HEK293 (cell line): Measurements from ENCODE around the gene SVOPL.

ENCODE experiments used
- CTCF ChIA-PET: fragments of 350-600 bp; formaldehyde crosslinking; extraction: SDS; loops from one replicate; lab custom pipeline; 2021; ENCODE audit warnings: antibody characterized with exemption; lab: Yijun Ruan, JAX
- POLR2A ChIA-PET: fragments of 300-600 bp; formaldehyde crosslinking; extraction: SDS; loops from one replicate; lab custom pipeline; 2020; ENCODE audit warnings: antibody characterized with exemption, inconsistent platforms; lab: Yijun Ruan, JAX
- H3K27ac ChIP-seq: fragments of 200-500 bp; sonication (Bioruptor generic); 2 replicates; pipeline ENCODE4 v1.5.1; 2014; ENCODE audit warnings: low read depth, low read length, control low read depth, inconsistent platforms; ENCODE audit errors: extremely low read depth
- H3K36me3 ChIP-seq, 2 experiments: fragments of 200-500 bp in 1 of 2; sonication (Bioruptor generic) in 1 of 2; 1 replicate in 1 of 2; 2 replicates in 1 of 2; pipeline ENCODE4 v1.5.1; 2014 to 2017; ENCODE audit warnings: inconsistent platforms in 2 of 2, low read length in 2 of 2; ENCODE audit not compliant: control insufficient read depth in 2 of 2, insufficient read depth in 1 of 2
- H3K4me1 ChIP-seq: fragments of 200-500 bp; sonication (Bioruptor generic); 2 replicates; pipeline ENCODE4 v1.5.1; 2014; ENCODE audit warnings: mild to moderate bottlenecking, low read length, inconsistent platforms; ENCODE audit not compliant: control insufficient read depth, insufficient read depth
- H3K4me3 ChIP-seq: 2 replicates; pipeline ENCODE4 v1.5.1; 2011; ENCODE audit warnings: low read depth, mild to moderate bottlenecking, control low read depth, low read length, moderate library complexity
- H3K9me3 ChIP-seq: fragments of 200-500 bp; sonication (Bioruptor generic); 2 replicates; pipeline ENCODE4 v1.5.1; 2014; ENCODE audit warnings: low read depth, low read length, inconsistent platforms; ENCODE audit not compliant: control insufficient read depth, insufficient read depth
- FEZF1 ChIP-seq: fragments of 450-650 bp; formaldehyde crosslinking; IDR thresholded peaks from 2 replicates; pipeline ENCODE4 v1.5.1; 2016; ENCODE audit warnings: missing biosample characterization, missing genetic modification characterization
- GFI1B ChIP-seq: fragments of 450-650 bp; formaldehyde crosslinking; IDR thresholded peaks from 2 replicates; pipeline ENCODE4 v1.5.1; 2016; ENCODE audit warnings: missing biosample characterization, missing genetic modification characterization
- KLF9 ChIP-seq: fragments of 450-650 bp; formaldehyde crosslinking; IDR thresholded peaks from 2 replicates; pipeline ENCODE4 v1.5.1; 2016; ENCODE audit warnings: missing biosample characterization, missing genetic modification characterization, low read depth
- YY1 ChIP-seq: fragments of 450-650 bp; formaldehyde crosslinking; IDR thresholded peaks from 2 replicates; pipeline ENCODE4 v1.5.1; 2018; ENCODE audit warnings: missing biosample characterization, missing genetic modification characterization
- ZBTB20 ChIP-seq: fragments of 450-650 bp; formaldehyde crosslinking; IDR thresholded peaks from 2 replicates; pipeline ENCODE4 v1.5.1; 2016; ENCODE audit warnings: missing biosample characterization, missing genetic modification characterization
- ZBTB8A ChIP-seq: fragments of 450-650 bp; formaldehyde crosslinking; IDR thresholded peaks from 2 replicates; pipeline ENCODE4 v1.5.1; 2016; ENCODE audit warnings: missing biosample characterization, missing genetic modification characterization
- ZNF121 ChIP-seq: fragments of 450-650 bp; formaldehyde crosslinking; IDR thresholded peaks from 2 replicates; pipeline ENCODE4 v1.5.1; 2016; ENCODE audit warnings: missing biosample characterization, missing genetic modification characterization
- ZNF138 ChIP-seq: fragments of 450-650 bp; formaldehyde crosslinking; IDR thresholded peaks from 2 replicates; pipeline ENCODE4 v1.5.1; 2016; ENCODE audit warnings: missing biosample characterization, missing genetic modification characterization, borderline replicate concordance
- ZNF221 ChIP-seq: fragments of 450-650 bp; formaldehyde crosslinking; IDR thresholded peaks from 2 replicates; pipeline ENCODE4 v1.5.1; 2017; ENCODE audit warnings: missing biosample characterization, missing genetic modification characterization, borderline replicate concordance
- ZNF223 ChIP-seq: fragments of 450-650 bp; formaldehyde crosslinking; IDR thresholded peaks from 2 replicates; pipeline ENCODE4 v1.5.1; 2016; ENCODE audit warnings: missing biosample characterization, missing genetic modification characterization
- ZNF292 ChIP-seq: fragments of 450-650 bp; formaldehyde crosslinking; IDR thresholded peaks from 2 replicates; pipeline ENCODE4 v1.5.1; 2016; ENCODE audit warnings: low read depth, missing biosample characterization, missing genetic modification characterization, borderline replicate concordance
- ZNF335 ChIP-seq: fragments of 450-650 bp; formaldehyde crosslinking; conservative IDR thresholded peaks from 2 replicates; pipeline ENCODE4 v1.5.1; 2016; ENCODE audit warnings: missing biosample characterization, missing genetic modification characterization
- ZNF350 ChIP-seq: fragments of 450-650 bp; formaldehyde crosslinking; IDR thresholded peaks from 2 replicates; pipeline ENCODE4 v1.5.0; 2017; ENCODE audit warnings: missing biosample characterization, mild to moderate bottlenecking, missing genetic modification characterization
- ZNF366 ChIP-seq: fragments of 450-650 bp; formaldehyde crosslinking; conservative IDR thresholded peaks from 2 replicates; pipeline ENCODE4 v1.5.1; 2016; ENCODE audit warnings: missing biosample characterization, missing genetic modification characterization
- ZNF548 ChIP-seq: fragments of 450-650 bp; formaldehyde crosslinking; IDR thresholded peaks from 2 replicates; pipeline ENCODE4 v1.5.1; 2016; ENCODE audit warnings: missing biosample characterization, missing genetic modification characterization
- ZNF596 ChIP-seq: fragments of 450-650 bp; IDR thresholded peaks from 2 replicates; pipeline ENCODE4 v1.5.0; 2018; ENCODE audit warnings: missing biosample characterization, mild to moderate bottlenecking, missing genetic modification characterization, moderate library complexity
- ZNF624 ChIP-seq: fragments of 450-650 bp; formaldehyde crosslinking; IDR thresholded peaks from 2 replicates; pipeline ENCODE4 v1.5.1; 2017; ENCODE audit warnings: missing biosample characterization, missing genetic modification characterization
- ZNF658 ChIP-seq: fragments of 450-650 bp; formaldehyde crosslinking; IDR thresholded peaks from 2 replicates; pipeline ENCODE4; 2016; ENCODE audit warnings: missing biosample characterization, missing genetic modification characterization
- ZNF76 ChIP-seq: fragments of 450-650 bp; formaldehyde crosslinking; IDR thresholded peaks from 2 replicates; pipeline ENCODE4; 2016; ENCODE audit warnings: low read depth, missing biosample characterization, missing genetic modification characterization, borderline replicate concordance
- ZSCAN30 ChIP-seq: fragments of 450-650 bp; IDR thresholded peaks from 2 replicates; pipeline ENCODE4 v1.5.1; 2018; ENCODE audit warnings: missing biosample characterization, mild to moderate bottlenecking, missing genetic modification characterization, moderate library complexity
- TF ChIP-seq, protein P1 (sequence below): fragments of 450-650 bp; formaldehyde crosslinking; IDR thresholded peaks from 2 replicates; pipeline ENCODE4 v1.5.1; 2016; ENCODE audit warnings: missing biosample characterization, missing genetic modification characterization, borderline replicate concordance
- TF ChIP-seq, protein P2 (sequence below): fragments of 450-650 bp; formaldehyde crosslinking; IDR thresholded peaks from 2 replicates; pipeline ENCODE4 v1.5.1; 2016; ENCODE audit warnings: missing biosample characterization, missing genetic modification characterization
- TF ChIP-seq, protein P3 (sequence below): fragments of 450-650 bp; formaldehyde crosslinking; IDR thresholded peaks from 2 replicates; pipeline ENCODE4 v1.5.1; 2017; ENCODE audit warnings: missing biosample characterization, missing genetic modification characterization
- TF ChIP-seq, protein P4 (sequence below): fragments of 450-650 bp; formaldehyde crosslinking; IDR thresholded peaks from 2 replicates; pipeline ENCODE4 v1.5.1; 2017; ENCODE audit warnings: missing biosample characterization, missing genetic modification characterization

SVOPL gene

DNA sequence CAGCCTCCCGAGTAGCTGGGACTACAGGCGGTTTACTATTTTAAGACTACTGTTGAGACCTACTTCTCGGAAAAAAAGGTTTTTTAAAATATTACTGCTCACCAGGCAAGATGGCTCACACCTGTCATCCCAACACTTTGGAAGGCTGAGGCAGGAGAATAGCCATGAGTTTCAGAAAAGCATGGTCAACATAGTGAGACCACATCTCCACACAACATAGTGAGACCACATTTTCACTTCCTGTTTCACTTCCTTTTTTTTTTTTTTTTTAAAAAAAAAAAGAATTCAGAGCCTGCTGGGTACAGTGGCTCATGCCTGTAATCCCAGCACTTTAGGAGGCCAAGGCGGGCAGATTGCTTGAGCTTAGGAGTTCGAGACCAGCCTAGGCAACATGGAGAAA lies 46.5 kb downstream of the SVOPL start (continued):
- TF ChIP-seq, protein P1, sequence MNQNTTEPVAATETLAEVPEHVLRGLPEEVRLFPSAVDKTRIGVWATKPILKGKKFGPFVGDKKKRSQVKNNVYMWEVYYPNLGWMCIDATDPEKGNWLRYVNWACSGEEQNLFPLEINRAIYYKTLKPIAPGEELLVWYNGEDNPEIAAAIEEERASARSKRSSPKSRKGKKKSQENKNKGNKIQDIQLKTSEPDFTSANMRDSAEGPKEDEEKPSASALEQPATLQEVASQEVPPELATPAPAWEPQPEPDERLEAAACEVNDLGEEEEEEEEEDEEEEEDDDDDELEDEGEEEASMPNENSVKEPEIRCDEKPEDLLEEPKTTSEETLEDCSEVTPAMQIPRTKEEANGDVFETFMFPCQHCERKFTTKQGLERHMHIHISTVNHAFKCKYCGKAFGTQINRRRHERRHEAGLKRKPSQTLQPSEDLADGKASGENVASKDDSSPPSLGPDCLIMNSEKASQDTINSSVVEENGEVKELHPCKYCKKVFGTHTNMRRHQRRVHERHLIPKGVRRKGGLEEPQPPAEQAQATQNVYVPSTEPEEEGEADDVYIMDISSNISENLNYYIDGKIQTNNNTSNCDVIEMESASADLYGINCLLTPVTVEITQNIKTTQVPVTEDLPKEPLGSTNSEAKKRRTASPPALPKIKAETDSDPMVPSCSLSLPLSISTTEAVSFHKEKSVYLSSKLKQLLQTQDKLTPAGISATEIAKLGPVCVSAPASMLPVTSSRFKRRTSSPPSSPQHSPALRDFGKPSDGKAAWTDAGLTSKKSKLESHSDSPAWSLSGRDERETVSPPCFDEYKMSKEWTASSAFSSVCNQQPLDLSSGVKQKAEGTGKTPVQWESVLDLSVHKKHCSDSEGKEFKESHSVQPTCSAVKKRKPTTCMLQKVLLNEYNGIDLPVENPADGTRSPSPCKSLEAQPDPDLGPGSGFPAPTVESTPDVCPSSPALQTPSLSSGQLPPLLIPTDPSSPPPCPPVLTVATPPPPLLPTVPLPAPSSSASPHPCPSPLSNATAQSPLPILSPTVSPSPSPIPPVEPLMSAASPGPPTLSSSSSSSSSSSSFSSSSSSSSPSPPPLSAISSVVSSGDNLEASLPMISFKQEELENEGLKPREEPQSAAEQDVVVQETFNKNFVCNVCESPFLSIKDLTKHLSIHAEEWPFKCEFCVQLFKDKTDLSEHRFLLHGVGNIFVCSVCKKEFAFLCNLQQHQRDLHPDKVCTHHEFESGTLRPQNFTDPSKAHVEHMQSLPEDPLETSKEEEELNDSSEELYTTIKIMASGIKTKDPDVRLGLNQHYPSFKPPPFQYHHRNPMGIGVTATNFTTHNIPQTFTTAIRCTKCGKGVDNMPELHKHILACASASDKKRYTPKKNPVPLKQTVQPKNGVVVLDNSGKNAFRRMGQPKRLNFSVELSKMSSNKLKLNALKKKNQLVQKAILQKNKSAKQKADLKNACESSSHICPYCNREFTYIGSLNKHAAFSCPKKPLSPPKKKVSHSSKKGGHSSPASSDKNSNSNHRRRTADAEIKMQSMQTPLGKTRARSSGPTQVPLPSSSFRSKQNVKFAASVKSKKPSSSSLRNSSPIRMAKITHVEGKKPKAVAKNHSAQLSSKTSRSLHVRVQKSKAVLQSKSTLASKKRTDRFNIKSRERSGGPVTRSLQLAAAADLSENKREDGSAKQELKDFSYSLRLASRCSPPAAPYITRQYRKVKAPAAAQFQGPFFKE (tag by site-specific recombination): no peak
- no peak for TF ChIP-seq ZNF138
- TF ChIP-seq, protein P2, sequence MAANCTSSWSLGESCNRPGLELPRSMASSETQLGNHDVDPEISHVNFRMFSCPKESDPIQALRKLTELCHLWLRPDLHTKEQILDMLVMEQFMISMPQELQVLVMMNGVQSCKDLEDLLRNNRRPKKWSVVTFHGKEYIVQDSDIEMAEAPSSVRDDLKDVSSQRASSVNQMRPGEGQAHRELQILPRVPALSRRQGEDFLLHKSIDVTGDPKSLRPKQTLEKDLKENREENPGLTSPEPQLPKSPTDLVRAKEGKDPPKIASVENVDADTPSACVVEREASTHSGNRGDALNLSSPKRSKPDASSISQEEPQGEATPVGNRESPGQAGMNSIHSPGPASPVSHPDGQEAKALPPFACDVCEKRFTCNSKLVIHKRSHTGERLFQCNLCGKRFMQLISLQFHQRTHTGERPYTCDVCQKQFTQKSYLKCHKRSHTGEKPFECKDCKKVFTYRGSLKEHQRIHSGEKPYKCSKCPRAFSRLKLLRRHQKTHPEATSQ (tag by site-specific recombination): no peak
- no peak for TF ChIP-seq ZNF121
- no peak for TF ChIP-seq ZNF548 (tag by site-specific recombination)
- TF ChIP-seq ZSCAN30 (tag by site-specific recombination): no peak
- no peak for TF ChIP-seq ZNF76 (tag by site-specific recombination)
- TF ChIP-seq GFI1B (tag by site-specific recombination): no peak

DNA sequence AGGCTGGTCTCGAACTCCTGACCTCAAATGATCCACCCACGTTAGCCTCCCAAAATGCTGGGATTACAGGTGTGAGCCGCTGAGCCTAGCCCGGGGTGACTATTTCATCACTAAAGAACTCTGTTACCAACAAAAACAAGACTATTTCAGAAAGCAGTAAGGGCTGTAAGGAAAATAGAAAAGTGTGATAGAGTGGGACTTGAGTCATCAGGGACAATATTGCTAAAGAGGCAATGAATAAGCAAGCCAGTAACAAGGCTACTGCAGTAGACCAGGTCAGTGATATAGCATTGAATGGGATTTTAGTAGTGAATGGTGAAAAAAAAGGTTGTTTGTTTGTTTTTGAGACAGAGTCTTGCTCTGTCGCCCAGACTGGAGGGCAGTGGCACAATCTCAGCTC lies 51.7 kb downstream of the SVOPL start:
- H3K36me3 ChIP-seq: no peaks in the 10 kb centered on the region
- no peaks in the 10 kb centered on the region for H3K9me3 ChIP-seq
- POLR2A ChIA-PET: no interaction called here
- CTCF ChIA-PET: interaction anchor here (0.6 kb wide), 1 partner anchor 147 kb away, joined by 4 read pairs; no protein-coding TSS in a partner anchor
- H3K4me1 ChIP-seq: no peaks in the 10 kb centered on the region
- TF ChIP-seq, protein P3, sequence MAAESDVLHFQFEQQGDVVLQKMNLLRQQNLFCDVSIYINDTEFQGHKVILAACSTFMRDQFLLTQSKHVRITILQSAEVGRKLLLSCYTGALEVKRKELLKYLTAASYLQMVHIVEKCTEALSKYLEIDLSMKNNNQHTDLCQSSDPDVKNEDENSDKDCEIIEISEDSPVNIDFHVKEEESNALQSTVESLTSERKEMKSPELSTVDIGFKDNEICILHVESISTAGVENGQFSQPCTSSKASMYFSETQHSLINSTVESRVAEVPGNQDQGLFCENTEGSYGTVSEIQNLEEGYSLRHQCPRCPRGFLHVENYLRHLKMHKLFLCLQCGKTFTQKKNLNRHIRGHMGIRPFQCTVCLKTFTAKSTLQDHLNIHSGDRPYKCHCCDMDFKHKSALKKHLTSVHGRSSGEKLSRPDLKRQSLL: no peak
- TF ChIP-seq ZNF223 (tag by site-specific recombination) (no peak), YY1 (no peak), ZNF366 (tag by site-specific recombination) (no peak), ZBTB20 (tag by site-specific recombination) (no peak), ZNF658 (no peak), ZNF335 (tag by site-specific recombination) (no peak), ZNF221 (tag by site-specific recombination) (no peak), ZSCAN30 (tag by site-specific recombination) (no peak), ZNF624 (tag by site-specific recombination) (no peak), ZBTB8A (no peak), KLF9 (tag by site-specific recombination) (no peak), ZNF596 (no peak), ZNF350 (tag by site-specific recombination) (no peak), ZNF292 (tag by site-specific recombination) (no peak), FEZF1 (tag by site-specific recombination) (no peak)
- TF ChIP-seq, protein P4, sequence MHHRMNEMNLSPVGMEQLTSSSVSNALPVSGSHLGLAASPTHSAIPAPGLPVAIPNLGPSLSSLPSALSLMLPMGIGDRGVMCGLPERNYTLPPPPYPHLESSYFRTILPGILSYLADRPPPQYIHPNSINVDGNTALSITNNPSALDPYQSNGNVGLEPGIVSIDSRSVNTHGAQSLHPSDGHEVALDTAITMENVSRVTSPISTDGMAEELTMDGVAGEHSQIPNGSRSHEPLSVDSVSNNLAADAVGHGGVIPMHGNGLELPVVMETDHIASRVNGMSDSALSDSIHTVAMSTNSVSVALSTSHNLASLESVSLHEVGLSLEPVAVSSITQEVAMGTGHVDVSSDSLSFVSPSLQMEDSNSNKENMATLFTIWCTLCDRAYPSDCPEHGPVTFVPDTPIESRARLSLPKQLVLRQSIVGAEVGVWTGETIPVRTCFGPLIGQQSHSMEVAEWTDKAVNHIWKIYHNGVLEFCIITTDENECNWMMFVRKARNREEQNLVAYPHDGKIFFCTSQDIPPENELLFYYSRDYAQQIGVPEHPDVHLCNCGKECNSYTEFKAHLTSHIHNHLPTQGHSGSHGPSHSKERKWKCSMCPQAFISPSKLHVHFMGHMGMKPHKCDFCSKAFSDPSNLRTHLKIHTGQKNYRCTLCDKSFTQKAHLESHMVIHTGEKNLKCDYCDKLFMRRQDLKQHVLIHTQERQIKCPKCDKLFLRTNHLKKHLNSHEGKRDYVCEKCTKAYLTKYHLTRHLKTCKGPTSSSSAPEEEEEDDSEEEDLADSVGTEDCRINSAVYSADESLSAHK: no peak
- H3K27ac ChIP-seq: no peak overlapping the region
- H3K4me3 ChIP-seq: no peak overlapping the region
